Glomerular visceral epithelial cell (primary cell): Measurements from ENCODE around the gene NLRP6.
"Not testable (repeated sequence)": the region's sequence is repeated elsewhere in the genome, so short reads cannot be mapped to it uniquely, and the experiment has no call there.

Source experiments
- DNase-seq: peaks from one replicate; pipeline ENCODE4 v3.0.0-alpha.2; 2016; ENCODE audit errors: extremely low spot score

Gene NLRP6

GRCh38 chr11:278001-278951 is at the start of gene NLRP6:
NLRP6 (plus strand) TSS chr11:278407; CDS start chr11:278570, 163 bp downstream.
- no peak for DNase-seq

GRCh38 chr11:230431-230830 is 47.8 kb upstream of the NLRP6 start:
- no peak for DNase-seq

- DNase-seq: no peak
These were observed 45.2 kb upstream of the NLRP6 start for GRCh38 chr11:232783-233565.

GRCh38 chr11:235180-235579 is 43.0 kb upstream of the NLRP6 start:
- no peak for DNase-seq

GRCh38 chr11:235609-235996 is 42.6 kb upstream of the NLRP6 start:
- DNase-seq: no peak

GRCh38 chr11:235997-236773 is 42.0 kb upstream of the NLRP6 start, which contains the start of gene SIRT3:
SIRT3 (minus strand) TSS chr11:236342; CDS start chr11:236328, 14 bp downstream.
- peak; percentile 89 for DNase-seq

- DNase-seq: peak; percentile 70
These were observed 41.1 kb upstream of the NLRP6 start, which contains the start of gene PSMD13 for GRCh38 chr11:236774-237767. PSMD13 (plus strand) TSS chr11:236976; CDS start chr11:237050, 74 bp downstream.

- DNase-seq: not testable (repeated sequence)
These were observed 39.9 kb upstream of the NLRP6 start for GRCh38 chr11:238346-238745.

- no peak for DNase-seq
These were observed 37.9 kb upstream of the NLRP6 start for GRCh38 chr11:240315-240714.

GRCh38 chr11:241634-242033 is 36.6 kb upstream of the NLRP6 start:
- no peak for DNase-seq

- DNase-seq: no peak
These were observed 33.8 kb upstream of the NLRP6 start for GRCh38 chr11:244376-244775.

GRCh38 chr11:249062-249461 is 29.1 kb upstream of the NLRP6 start:
- no peak for DNase-seq

- no peak for DNase-seq
These were observed 27.9 kb upstream of the NLRP6 start for GRCh38 chr11:250274-250673.

GRCh38 chr11:250740-251299 is 27.4 kb upstream of the NLRP6 start:
- peak; percentile 42 for DNase-seq

- no peak for DNase-seq
These were observed 26.7 kb upstream of the NLRP6 start for GRCh38 chr11:251550-251949.

GRCh38 chr11:252666-253065 is 25.5 kb upstream of the NLRP6 start:
- DNase-seq: no peak

- no peak for DNase-seq
These were observed 24.9 kb upstream of the NLRP6 start for GRCh38 chr11:253160-253885.

- no peak for DNase-seq
These were observed 24.3 kb upstream of the NLRP6 start for GRCh38 chr11:253886-254270.

- no peak for DNase-seq
These were observed 23.0 kb upstream of the NLRP6 start for GRCh38 chr11:255176-255575.

GRCh38 chr11:255816-256215 is 22.4 kb upstream of the NLRP6 start:
- no peak for DNase-seq
